CD14-positive monocyte (primary cell): ENCODE data around the gene FATE1. TPM values are rescaled to one million over a fixed set of nuclear protein-coding genes. Genes with fewer than 3 reads are reported as not detected.

Experiments used
- DNase-seq, 3 donors: peaks; one replicate each; pipeline ENCODE4 v3.0.0-alpha.2; 2011 to 2022
- H2AFZ ChIP-seq: 2 replicates; pipeline ENCODE4 v1.6.0; 2012; ENCODE audit warnings: mild to moderate bottlenecking, low read depth, low read length, inconsistent platforms; ENCODE audit not compliant: insufficient read depth, poor library complexity, severe bottlenecking
- H3K27ac ChIP-seq, 2 donors: 1 replicate in 1 of 2; 2 replicates in 1 of 2; pipeline ENCODE4 v1.5.1; 2012 to 2013; ENCODE audit warnings: low read length in 2 of 2, control low read depth in 1 of 2, inconsistent platforms in 1 of 2, low read depth in 1 of 2, mild to moderate bottlenecking in 1 of 2
- H3K27me3 ChIP-seq, 2 donors: one replicate each; pipeline versions ENCODE4 v1.6.0 to v1.6.1; 2011 to 2013; ENCODE audit warnings: low read length in 2 of 2; ENCODE audit not compliant: control insufficient read depth in 2 of 2, insufficient read depth in 2 of 2
- H3K36me3 ChIP-seq, 2 donors: replicated peaks in 1 of 2; 1 replicate in 1 of 2; 2 replicates in 1 of 2; pipeline versions ENCODE4 v1.5.1 to v1.6.1; 2012 to 2013; ENCODE audit warnings: low read length in 2 of 2, control low read depth in 1 of 2, inconsistent platforms in 1 of 2, mild to moderate bottlenecking in 1 of 2; ENCODE audit not compliant: insufficient read depth in 2 of 2, control insufficient read depth in 1 of 2
- H3K4me1 ChIP-seq, 2 donors: 1 replicate in 1 of 2; 2 replicates in 1 of 2; pipeline versions ENCODE4 v1.5.1 to v1.6.1; 2012 to 2013; ENCODE audit warnings: low read length in 2 of 2, control low read depth in 1 of 2, inconsistent platforms in 1 of 2, mild to moderate bottlenecking in 1 of 2, moderate library complexity in 1 of 2; ENCODE audit not compliant: insufficient read depth in 2 of 2, control insufficient read depth in 1 of 2
- H3K4me2 ChIP-seq: replicated peaks from 2 replicates; pipeline ENCODE3; 2012; ENCODE audit warnings: low read length, moderate library complexity, mild to moderate bottlenecking; ENCODE audit not compliant: poor library complexity, severe bottlenecking; ENCODE audit errors: extremely low read depth
- H3K4me3 ChIP-seq, 3 experiments: fragments of 200-600 bp in 1 of 3; sonication (generic) in 1 of 3; replicated peaks in 1 of 3; 1 replicate in 2 of 3; 2 replicates in 1 of 3; pipeline ENCODE4 v1.5.1; 2011 to 2013; ENCODE audit warnings: low read length in 3 of 3, mild to moderate bottlenecking in 3 of 3, control low read depth in 2 of 3, low read depth in 2 of 3, inconsistent platforms in 1 of 3, moderate library complexity in 1 of 3
- H3K79me2 ChIP-seq: 2 replicates; pipeline ENCODE4 v1.6.0; 2012; ENCODE audit warnings: mild to moderate bottlenecking, control low read depth, inconsistent platforms, low read length, moderate library complexity; ENCODE audit not compliant: insufficient read depth
- H3K9ac ChIP-seq: 2 replicates; pipeline ENCODE4 v1.6.0; 2017; ENCODE audit warnings: low read length, mild to moderate bottlenecking; ENCODE audit not compliant: insufficient read depth, poor library complexity, severe bottlenecking
- H3K9me3 ChIP-seq, 2 donors: replicated peaks in 1 of 2; 1 replicate in 1 of 2; 2 replicates in 1 of 2; pipeline versions ENCODE4 v1.5.1 to v1.6.1; 2012 to 2013; ENCODE audit warnings: low read length in 2 of 2, control low read depth in 1 of 2; ENCODE audit not compliant: control insufficient read depth in 1 of 2, insufficient read depth in 1 of 2
- H4K20me1 ChIP-seq: 2 replicates; pipeline ENCODE4 v1.6.0; 2012; ENCODE audit warnings: mild to moderate bottlenecking, low read length, control low read depth, moderate library complexity; ENCODE audit not compliant: insufficient read depth
- H3K27ac Mint-ChIP-seq, 7 donors: one replicate each; pipeline ENCODE4 v1.8.0; 2020; ENCODE audit warnings: mild to moderate bottlenecking in 7 of 7, mixed read lengths in 7 of 7, moderate library complexity in 6 of 7, inconsistent platforms in 2 of 7
- H3K27me3 Mint-ChIP-seq, 3 donors: one replicate each; pipeline ENCODE4 v1.8.0; 2021 to 2022; ENCODE audit warnings: low read depth in 3 of 3, mild to moderate bottlenecking in 3 of 3, mixed read lengths in 3 of 3, moderate library complexity in 3 of 3, inconsistent platforms in 1 of 3
- H3K36me3 Mint-ChIP-seq, 2 donors: one replicate each; pipeline ENCODE4 v1.8.0; 2020; ENCODE audit warnings: mixed read lengths in 2 of 2, inconsistent platforms in 1 of 2, mild to moderate bottlenecking in 1 of 2
- H3K4me1 Mint-ChIP-seq: one replicate; pipeline ENCODE4 v1.8.0; 2020; ENCODE audit warnings: mild to moderate bottlenecking, mixed read lengths
- H3K4me3 Mint-ChIP-seq, 2 donors: one replicate each; pipeline ENCODE4 v1.8.0; 2020; ENCODE audit warnings: mild to moderate bottlenecking in 2 of 2, mixed read lengths in 2 of 2, moderate library complexity in 1 of 2
- H3K9me3 Mint-ChIP-seq, 7 donors: one replicate each; pipeline ENCODE4 v1.8.0; 2020 to 2022; ENCODE audit warnings: mixed read lengths in 7 of 7, mild to moderate bottlenecking in 6 of 7, moderate library complexity in 6 of 7, inconsistent platforms in 2 of 7
- CTCF ChIP-seq: fragments of 200-600 bp; IDR thresholded peaks from one replicate; pipeline ENCODE4 v1.8.0; 2022; ENCODE audit warnings: antibody characterized with exemption, mild to moderate bottlenecking
- WGBS: methylation state at CpG from one replicate; pipeline ENCODE4 v1.1.5; 2013; ENCODE audit warnings: missing lambda C conversion rate; ENCODE audit not compliant: insufficient coverage; 5-methylcytosine and 5-hydroxymethylcytosine counted together
- intact Hi-C, 2 donors: fragments of 100-400 bp; cut with micrococcal nuclease; formaldehyde crosslinking; loops; one replicate each; pipeline versions ENCODE4 v1.15.0 to v1.15.1; 2023
- polyA plus RNA-seq, 3 donors: library from polyadenylated mRNA; depleted of rRNA in 1 of 3; unstranded in 2 of 3; stranded (reverse) in 1 of 3; fragments of 300-500 nt in 2 of 3; fragments of >200 nt in 1 of 3; fragmentation: Illumina TruSeq in 2 of 3; gene quantifications; 1 replicate in 2 of 3; 2 replicates in 1 of 3; pipeline ENCODE4 v1.2.3, GENCODE V29; 2012 to 2021

Gene FATE1
- polyA plus RNA-seq, 3 donors = not detected

DNA sequence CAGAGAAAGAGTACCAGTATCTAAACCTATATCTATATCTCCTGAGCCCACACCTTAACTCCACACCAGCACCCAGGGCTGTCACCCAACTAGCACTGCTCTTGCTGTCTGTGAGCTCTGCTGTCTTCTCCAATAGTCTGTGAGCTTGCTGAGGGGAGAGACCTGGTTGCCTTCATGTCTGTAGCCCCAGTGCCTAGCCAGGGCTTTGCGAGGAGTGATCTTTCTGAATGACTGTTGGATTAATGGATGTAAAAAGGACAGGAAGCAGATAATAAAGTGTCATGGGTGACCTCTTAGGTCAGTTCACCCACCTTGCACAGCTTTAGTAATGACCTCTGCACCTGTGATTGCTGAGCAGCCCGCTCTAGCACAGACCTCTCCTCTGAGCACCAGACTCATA lies 49.2 kb downstream of the FATE1 start:
- no CpG with 5 or more reads among the region's 2 CpGs for WGBS
- H3K9me3 Mint-ChIP-seq = peaks cover 0 to 1% (median 0%) of the 10 kb centered on the region in 7 donors
- H3K36me3 Mint-ChIP-seq = no peaks in the 10 kb centered on the region
- Histone ChIP-seq H3K27ac (no peak overlapping the region), H3K79me2 (no peaks in the 10 kb centered on the region), H3K36me3 (no peaks in the 10 kb centered on the region), H3K4me1 (no peaks in the 10 kb centered on the region), H2AFZ (no peak overlapping the region), H3K27me3 (no peaks in the 10 kb centered on the region), H3K9me3 (no peaks in the 10 kb centered on the region), H4K20me1 (no peaks in the 10 kb centered on the region), H3K4me2 (no peak overlapping the region), H3K9ac (no peak overlapping the region), H3K4me3 (no peak overlapping the region)
- H3K4me3 Mint-ChIP-seq = no peak overlapping the region
- peak overlapping the region in 2 of 7 donors; percentile 46 to 53 for H3K27ac Mint-ChIP-seq
- no peaks in the 10 kb centered on the region for H3K4me1 Mint-ChIP-seq
- peaks cover 1 to 5% (median 4%) of the 10 kb centered on the region in 3 donors for H3K27me3 Mint-ChIP-seq
- no peak for DNase-seq
- intact Hi-C loops = no loop called here
- no peak for TF ChIP-seq CTCF

- H3K27ac Mint-ChIP-seq = no peak overlapping the region
- no peak overlapping the region for H3K4me3 ChIP-seq
- no peak overlapping the region for H3K4me2 ChIP-seq
- no peak overlapping the region for H3K4me3 Mint-ChIP-seq
- intact Hi-C loops = no loop called here
- no peaks in the 10 kb centered on the region for H3K4me1 Mint-ChIP-seq
- no peaks in the 10 kb centered on the region for H3K4me1 ChIP-seq
- H3K79me2 ChIP-seq = no peaks in the 10 kb centered on the region
- no peak for DNase-seq
- no peaks in the 10 kb centered on the region for H3K36me3 Mint-ChIP-seq
- H3K9me3 ChIP-seq = no peaks in the 10 kb centered on the region
- H4K20me1 ChIP-seq = no peaks in the 10 kb centered on the region
- H2AFZ ChIP-seq = no peak overlapping the region
- no CpG with 5 or more reads among the region's 3 CpGs for WGBS
- H3K27me3 ChIP-seq = no peaks in the 10 kb centered on the region
- H3K36me3 ChIP-seq = no peaks in the 10 kb centered on the region
- H3K27ac ChIP-seq = no peak overlapping the region
- H3K9me3 Mint-ChIP-seq = peaks cover 0 to 3% (median 0%) of the 10 kb centered on the region in 7 donors
- TF ChIP-seq CTCF = no peak
- peaks cover 0 to 2% (median 1%) of the 10 kb centered on the region in 3 donors for H3K27me3 Mint-ChIP-seq
- H3K9ac ChIP-seq = no peak overlapping the region
Measured at GRCh38 chrX:151771726-151772125, 55.9 kb downstream of the FATE1 start.

Other genes starting within 250 kb of the FATE1 start
- not detected for gene PASD1, start 152.4 kb upstream of the FATE1 start, polyA plus RNA-seq
- not detected for gene PRRG3, start 20.6 kb upstream of the FATE1 start, polyA plus RNA-seq
- not detected for gene CNGA2, start 18.7 kb downstream of the FATE1 start, polyA plus RNA-seq
- gene MAGEA4, start 196.9 kb downstream of the FATE1 start, polyA plus RNA-seq = not detected